Measurements from ENCODE around the gene KCNQ1OT1.

The KCNQ1OT1 gene

GRCh38 chr11:2716376-2717095, 16.7 kb upstream of the KCNQ1OT1 start:
- H3K4me3 ChIP-seq (ENCODE audit: low read depth, low read length): no peak overlapping the region
- no peak for DNase-seq (ENCODE audit: low read depth)
- TF ChIP-seq CTCF (IDR thresholded peaks at IDR 0.05; ENCODE audit: low read depth, low read length) (no peak), MAX (IDR thresholded peaks at IDR 0.05; ENCODE audit: low read depth, low read length) (no peak)

- H3K4me3 ChIP-seq (ENCODE audit: low read depth, low read length): no peak overlapping the region
- no peak for TF ChIP-seq POLR2A (IDR thresholded peaks at IDR 0.05; ENCODE audit: extremely low read depth, insufficient read length)
- TF ChIP-seq MAX (IDR thresholded peaks at IDR 0.05; ENCODE audit: low read depth, low read length): no peak
- TF ChIP-seq CTCF (IDR thresholded peaks at IDR 0.05; ENCODE audit: low read depth, low read length): no peak
- no peak for TF ChIP-seq MYC (IDR thresholded peaks at IDR 0.05; ENCODE audit: low read depth, low read length)
- DNase-seq (ENCODE audit: low read depth): no peak
Measured at GRCh38 chr11:2715716-2716350, 16.0 kb upstream of the KCNQ1OT1 start.

GRCh38 chr11:2714871-2715270, 15.1 kb upstream of the KCNQ1OT1 start:
- no peak for TF ChIP-seq MAX (IDR thresholded peaks at IDR 0.05; ENCODE audit: low read depth, low read length)
- TF ChIP-seq MYC (IDR thresholded peaks at IDR 0.05; ENCODE audit: low read depth, low read length): no peak
- no peak for TF ChIP-seq CTCF (IDR thresholded peaks at IDR 0.05; ENCODE audit: low read depth, low read length)
- no peak for TF ChIP-seq POLR2A (IDR thresholded peaks at IDR 0.05; ENCODE audit: extremely low read depth, insufficient read length)
- no peak overlapping the region for H3K4me3 ChIP-seq (ENCODE audit: low read depth, low read length)
- DNase-seq (ENCODE audit: low read depth): no peak

DNA sequence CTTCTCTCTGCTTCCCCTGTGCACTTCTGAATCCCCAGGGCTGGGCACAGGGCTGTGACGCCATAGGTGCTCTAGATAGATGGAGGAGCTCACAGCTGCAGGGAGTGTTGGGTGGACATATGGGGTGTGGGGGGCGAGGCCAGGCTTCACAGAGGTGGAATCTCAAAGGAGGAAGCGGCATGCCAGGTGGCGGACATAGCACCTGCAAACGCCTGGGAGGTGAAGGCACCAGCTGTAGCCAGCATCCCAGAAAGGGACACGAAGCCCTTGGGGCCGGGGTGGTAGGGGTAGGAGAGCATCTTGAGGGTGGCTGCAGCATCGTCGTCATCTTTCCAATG, 14.6 kb upstream of the KCNQ1OT1 start:
- DNase-seq (ENCODE audit: low read depth): no peak
- no peak overlapping the region for H3K4me3 ChIP-seq (ENCODE audit: low read depth, low read length)
- TF ChIP-seq POLR2A (IDR thresholded peaks at IDR 0.05; ENCODE audit: extremely low read depth, insufficient read length) (no peak), CTCF (IDR thresholded peaks at IDR 0.05; ENCODE audit: low read depth, low read length) (no peak)

DNA sequence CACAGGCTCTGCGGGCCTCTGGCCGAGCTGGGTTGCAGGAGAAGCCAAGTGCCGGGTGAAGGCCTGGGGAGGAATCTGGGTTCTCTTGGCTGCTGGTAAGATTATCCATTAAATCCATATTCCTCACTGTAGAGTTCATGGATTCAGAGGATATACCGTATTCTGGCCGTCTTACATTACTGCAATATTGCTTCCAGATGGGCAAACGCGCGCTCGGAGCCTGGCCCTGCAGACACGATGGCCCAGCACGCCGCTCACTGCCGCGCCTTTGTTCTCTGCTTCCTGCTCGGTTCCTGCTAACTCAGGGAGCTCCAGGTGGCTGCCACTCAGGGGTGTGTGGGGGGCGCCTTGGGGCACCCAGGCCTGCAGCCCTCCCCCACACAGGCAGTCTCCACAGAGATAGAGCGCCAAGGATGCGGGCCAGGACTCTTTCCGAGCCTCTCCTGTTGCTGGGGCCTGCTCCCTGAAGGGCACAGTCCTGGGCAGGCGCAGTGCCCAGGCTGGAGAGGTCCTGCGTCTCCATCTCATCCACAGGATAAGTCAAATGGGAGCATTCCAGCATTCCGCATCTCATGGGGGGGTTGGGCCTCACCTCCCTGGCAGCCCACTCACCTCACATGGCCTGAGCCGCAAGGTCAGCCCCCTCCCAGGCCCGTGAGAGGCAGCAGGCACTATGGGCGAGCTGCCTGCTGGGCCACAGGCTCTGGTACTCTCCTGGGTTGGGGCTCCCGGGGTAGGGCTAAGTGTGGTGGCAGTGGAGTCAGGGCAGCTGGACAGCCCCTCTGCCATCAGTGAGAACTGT, 14.1 kb upstream of the KCNQ1OT1 start:
- TF ChIP-seq MAX (IDR thresholded peaks at IDR 0.05; ENCODE audit: low read depth, low read length): no peak
- no peak for TF ChIP-seq MYC (IDR thresholded peaks at IDR 0.05; ENCODE audit: low read depth, low read length)
- TF ChIP-seq CTCF (IDR thresholded peaks at IDR 0.05; ENCODE audit: low read depth, low read length): no peak
- TF ChIP-seq POLR2A (IDR thresholded peaks at IDR 0.05; ENCODE audit: extremely low read depth, insufficient read length): no peak
- DNase-seq (ENCODE audit: low read depth): no peak
- no peak overlapping the region for H3K4me3 ChIP-seq (ENCODE audit: low read depth, low read length)
